Articular chondrocyte of knee joint (primary cell): ENCODE measurements around the gene LAMTOR4. TPM values are rescaled to one million over a fixed set of nuclear protein-coding genes. Genes with fewer than 3 reads are reported as not detected.

ENCODE experiments used
- total RNA-seq: library from RNA; depleted of rRNA; stranded (reverse); fragments of >200 nt; gene quantifications from 2 replicates; pipeline ENCODE4 v1.2.3, GENCODE V29; 2012

Gene LAMTOR4
- total RNA-seq: 62.3 and 64.1 TPM in 2 replicates

GRCh38 chr7:100148559-100149328 is at the start of gene LAMTOR4:
Gene LAMTOR4, plus strand, starts transcription at chr7:100148918. Its CDS starts 55 bp downstream, at chr7:100148973.

GRCh38 chr7:100101016-100101862 is 47.5 kb upstream of the LAMTOR4 start, which contains the start of the genes AP4M1 and MCM7:
Gene AP4M1, plus strand, starts transcription at chr7:100101643. Its CDS starts 72 bp downstream, at chr7:100101715.
Gene MCM7, minus strand, starts transcription at chr7:100101397. Its CDS starts 103 bp downstream, at chr7:100101294.

GRCh38 chr7:100119072-100119969 is 29.4 kb upstream of the LAMTOR4 start, which contains the start of the genes CNPY4 and TAF6:
Gene CNPY4, plus strand, starts transcription at chr7:100119634. Its CDS starts 111 bp downstream, at chr7:100119745.
Gene TAF6, minus strand, starts transcription at chr7:100119358. Its CDS starts 5,149 bp downstream, at chr7:100114209.

GRCh38 chr7:100126931-100127865 is 21.5 kb upstream of the LAMTOR4 start, which contains the start of gene MBLAC1:
Gene MBLAC1, plus strand, starts transcription at chr7:100126967. Its CDS starts 429 bp downstream, at chr7:100127396.

GRCh38 chr7:100158229-100159098 is 9.7 kb downstream of the LAMTOR4 start, which contains the start of gene TRAPPC14:
Gene TRAPPC14, minus strand, starts transcription at chr7:100158723. Its CDS starts 224 bp downstream, at chr7:100158499.

GRCh38 chr7:100177045-100178001 is 28.6 kb downstream of the LAMTOR4 start, which contains the start of the genes GPC2 and STAG3:
Gene GPC2, minus strand, starts transcription at chr7:100177381. Its CDS starts 182 bp downstream, at chr7:100177199.
Gene STAG3, plus strand, starts transcription at chr7:100177918. Its CDS starts 2,639 bp downstream, at chr7:100180557.

Other genes with a start within 250 kb of the LAMTOR4 start
- 30.3 and 34.6 TPM in 2 replicates for gene TRIM4, start 229.4 kb upstream of the LAMTOR4 start, total RNA-seq
- not detected in 2 replicates for gene GJC3, start 219.3 kb upstream of the LAMTOR4 start, total RNA-seq
- not detected in 2 replicates for gene AZGP1, start 172.9 kb upstream of the LAMTOR4 start, total RNA-seq
- gene ZKSCAN1, start 133.3 kb upstream of the LAMTOR4 start, total RNA-seq: 52.4 and 64.9 TPM in 2 replicates
- 9.0 TPM in 2 replicates for gene ZSCAN21, start 99.1 kb upstream of the LAMTOR4 start, total RNA-seq
- 29.0 and 37.1 TPM in 2 replicates for gene ZNF3, start 67.2 kb upstream of the LAMTOR4 start, total RNA-seq
- 72.2 and 72.5 TPM in 2 replicates for gene COPS6, start 59.9 kb upstream of the LAMTOR4 start, total RNA-seq
- gene MCM7, start 47.5 kb upstream of the LAMTOR4 start, total RNA-seq: 30.8 and 35.6 TPM in 2 replicates
- 19.1 and 21.7 TPM in 2 replicates for gene AP4M1, start 47.3 kb upstream of the LAMTOR4 start, total RNA-seq
- gene TAF6, start 29.6 kb upstream of the LAMTOR4 start, total RNA-seq: 34.6 and 36.4 TPM in 2 replicates
- 35.5 and 37.9 TPM in 2 replicates for gene CNPY4, start 29.3 kb upstream of the LAMTOR4 start, total RNA-seq
- 1.2 and 2.0 TPM in 2 replicates for gene MBLAC1, start 22.0 kb upstream of the LAMTOR4 start, total RNA-seq
- 4.6 and 6.7 TPM in 2 replicates for gene TRAPPC14, start 9.8 kb downstream of the LAMTOR4 start, total RNA-seq
- gene GAL3ST4, start 19.7 kb downstream of the LAMTOR4 start, total RNA-seq: 1.7 and 3.6 TPM in 2 replicates
- gene GPC2, start 28.5 kb downstream of the LAMTOR4 start, total RNA-seq: 0.52 and 0.76 TPM in 2 replicates
- 0.39 and 0.54 TPM in 2 replicates for gene STAG3, start 29.0 kb downstream of the LAMTOR4 start, total RNA-seq
- not detected in 2 replicates for gene PVRIG, start 71.0 kb downstream of the LAMTOR4 start, total RNA-seq
- not detected in 2 replicates for gene SPDYE3, start 158.8 kb downstream of the LAMTOR4 start, total RNA-seq
- gene PILRB, start 209.2 kb downstream of the LAMTOR4 start, total RNA-seq: 7.8 and 11.8 TPM in 2 replicates
- 0.65 TPM in 1 of 2 replicates, not detected in the other for gene PILRA, start 224.6 kb downstream of the LAMTOR4 start, total RNA-seq